Fibroblast of pulmonary artery (primary cell): ENCODE results near the gene SMAD9.

ENCODE experiments used
- DNase-seq: peaks from one replicate; pipeline ENCODE4 v3.0.0-alpha.2; 2010; ENCODE audit warnings: low read depth
- H3K4me3 ChIP-seq: replicated peaks from 2 replicates; pipeline ENCODE4 v1.5.1; 2011; ENCODE audit warnings: low read depth, mild to moderate bottlenecking, control low read depth, low read length, moderate library complexity
- TF ChIP-seq, protein P1 (sequence below): IDR thresholded peaks from 2 replicates; pipeline ENCODE4 v1.5.1; 2011; ENCODE audit warnings: mild to moderate bottlenecking, control low read depth, low read length, inconsistent platforms; ENCODE audit errors: missing control alignments

SMAD9 gene

GRCh38 chr13:36813225-36813624, 106.8 kb downstream of the SMAD9 start:
- DNase-seq, result no peak
- no peak overlapping the region for H3K4me3 ChIP-seq
- TF ChIP-seq, protein P1, sequence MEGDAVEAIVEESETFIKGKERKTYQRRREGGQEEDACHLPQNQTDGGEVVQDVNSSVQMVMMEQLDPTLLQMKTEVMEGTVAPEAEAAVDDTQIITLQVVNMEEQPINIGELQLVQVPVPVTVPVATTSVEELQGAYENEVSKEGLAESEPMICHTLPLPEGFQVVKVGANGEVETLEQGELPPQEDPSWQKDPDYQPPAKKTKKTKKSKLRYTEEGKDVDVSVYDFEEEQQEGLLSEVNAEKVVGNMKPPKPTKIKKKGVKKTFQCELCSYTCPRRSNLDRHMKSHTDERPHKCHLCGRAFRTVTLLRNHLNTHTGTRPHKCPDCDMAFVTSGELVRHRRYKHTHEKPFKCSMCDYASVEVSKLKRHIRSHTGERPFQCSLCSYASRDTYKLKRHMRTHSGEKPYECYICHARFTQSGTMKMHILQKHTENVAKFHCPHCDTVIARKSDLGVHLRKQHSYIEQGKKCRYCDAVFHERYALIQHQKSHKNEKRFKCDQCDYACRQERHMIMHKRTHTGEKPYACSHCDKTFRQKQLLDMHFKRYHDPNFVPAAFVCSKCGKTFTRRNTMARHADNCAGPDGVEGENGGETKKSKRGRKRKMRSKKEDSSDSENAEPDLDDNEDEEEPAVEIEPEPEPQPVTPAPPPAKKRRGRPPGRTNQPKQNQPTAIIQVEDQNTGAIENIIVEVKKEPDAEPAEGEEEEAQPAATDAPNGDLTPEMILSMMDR, result no peak

- DNase-seq, result no peak
- H3K4me3 ChIP-seq, result no peak overlapping the region
- TF ChIP-seq, protein P1, result no peak
Measured at GRCh38 chr13:36807616-36808015, 112.4 kb downstream of the SMAD9 start.

DNA sequence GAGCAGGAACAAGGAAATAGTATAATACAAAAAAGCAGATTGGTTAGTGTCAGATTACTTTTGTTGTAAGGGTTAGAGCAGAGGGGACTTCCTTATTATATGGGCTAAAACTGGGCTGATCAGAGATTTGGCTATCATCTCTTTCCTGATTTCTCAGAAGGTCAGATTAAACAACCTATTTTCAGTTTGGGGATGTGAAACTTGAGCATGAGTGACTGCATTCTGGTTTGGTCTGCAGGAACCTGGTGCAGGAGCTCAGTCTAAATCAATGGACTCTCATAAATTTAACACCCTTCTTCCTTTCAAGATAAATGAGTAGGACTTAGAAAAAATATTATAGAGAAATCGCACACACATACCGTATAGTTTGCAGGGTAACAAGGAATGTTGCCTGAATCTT, 113.9 kb downstream of the SMAD9 start:
- TF ChIP-seq, protein P1, result no peak
- no peak overlapping the region for H3K4me3 ChIP-seq
- DNase-seq, result no peak

GRCh38 chr13:36804588-36804987, 115.5 kb downstream of the SMAD9 start:
- TF ChIP-seq, protein P1, result no peak
- no peak overlapping the region for H3K4me3 ChIP-seq
- DNase-seq, result no peak

GRCh38 chr13:36801035-36801434, 119.0 kb downstream of the SMAD9 start:
- no peak for DNase-seq
- TF ChIP-seq, protein P1, result no peak
- no peak overlapping the region for H3K4me3 ChIP-seq

- no peak for DNase-seq
- TF ChIP-seq, protein P1, result no peak
Measured at GRCh38 chr13:36796052-36796451, 124.0 kb downstream of the SMAD9 start.

DNA sequence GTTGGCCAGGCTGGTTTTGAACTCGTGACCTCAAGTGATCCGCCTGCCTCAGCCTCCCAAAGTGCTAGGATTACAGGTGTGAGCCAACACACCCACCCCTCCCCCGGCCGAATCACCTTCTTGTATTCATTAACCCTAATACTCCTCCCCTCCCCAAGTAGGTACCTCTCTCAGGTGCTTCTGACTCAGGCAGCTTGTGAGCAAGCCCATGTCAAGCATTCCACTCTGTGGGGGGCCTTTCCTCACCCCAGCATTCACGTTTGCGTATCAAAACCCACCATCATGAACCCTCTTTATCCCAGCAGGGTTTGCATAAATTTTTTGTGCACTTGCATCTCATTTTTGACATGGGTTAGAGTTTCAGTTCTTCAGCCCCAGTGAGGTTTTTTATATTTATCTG, 124.6 kb downstream of the SMAD9 start:
- no peak overlapping the region for H3K4me3 ChIP-seq
- no peak for DNase-seq
- TF ChIP-seq, protein P1, result no peak

More at GRCh38 chr13:36796052-36796451, 124.0 kb downstream of the SMAD9 start:
- no peak overlapping the region for H3K4me3 ChIP-seq
